GM12892 (cell line): ENCODE results near the gene TUBB4A.

ENCODE experiments used
- POLR2A ChIP-seq: IDR thresholded peaks from 2 replicates; pipeline ENCODE4 v1.6.1; 2011; ENCODE audit warnings: low read depth, low read length, control low read depth
- POLR2AphosphoS5 ChIP-seq: IDR thresholded peaks from 2 replicates; pipeline ENCODE4 v1.6.1; 2011; ENCODE audit warnings: low read depth, low read length, control low read depth

- TF ChIP-seq POLR2A (no peak), POLR2AphosphoS5 (no peak)
Measured at GRCh38 chr19:6452223-6452614, 49.9 kb downstream of the TUBB4A start.
